HG02938 (cell line): ENCODE data around the gene DPP7.

ENCODE experiments used
- ATAC-seq: cut with Tn5 transposase; IDR thresholded peaks from one replicate; pipeline ENCODE4 v1.9.1; 2021; ENCODE audit warnings: mild to moderate bottlenecking, moderate library complexity; ENCODE audit not compliant: unreplicated experiment

Gene DPP7

GRCh38 chr9:137114613-137115393 is at the start of gene DPP7:
TSS of gene DPP7 (minus strand) at chr9:137114733. CDS start at chr9:137114713, 20 bp downstream.
- ATAC-seq = no peak

GRCh38 chr9:137163805-137164204 is 49.3 kb upstream of the DPP7 start:
- ATAC-seq = no peak

GRCh38 chr9:137163365-137163715 is 48.8 kb upstream of the DPP7 start:
- ATAC-seq = no peak

GRCh38 chr9:137162505-137163364 is 48.2 kb upstream of the DPP7 start:
- ATAC-seq = no peak

- no peak for ATAC-seq
These were observed 47.3 kb upstream of the DPP7 start for GRCh38 chr9:137161558-137162486.

GRCh38 chr9:137160716-137161557 is 46.4 kb upstream of the DPP7 start:
- no peak for ATAC-seq

- ATAC-seq = no peak
These were observed 45.5 kb upstream of the DPP7 start for GRCh38 chr9:137160054-137160425.

- ATAC-seq = no peak
These were observed 44.8 kb upstream of the DPP7 start for GRCh38 chr9:137159105-137160053.

GRCh38 chr9:137158625-137159024 is 44.1 kb upstream of the DPP7 start:
- no peak for ATAC-seq

- ATAC-seq = no peak
These were observed 43.3 kb upstream of the DPP7 start for GRCh38 chr9:137157618-137158415.

GRCh38 chr9:137156567-137157375 is 42.2 kb upstream of the DPP7 start:
- ATAC-seq = no peak

- ATAC-seq = no peak
These were observed 38.4 kb upstream of the DPP7 start for GRCh38 chr9:137152844-137153405.

- ATAC-seq = peak; percentile 40
These were observed 36.3 kb upstream of the DPP7 start for GRCh38 chr9:137150617-137151457.

GRCh38 chr9:137149942-137150616 is 35.5 kb upstream of the DPP7 start:
- ATAC-seq = peak; percentile 11

- ATAC-seq = no peak
These were observed 34.8 kb upstream of the DPP7 start for GRCh38 chr9:137149363-137149762.

- ATAC-seq = no peak
These were observed 34.1 kb upstream of the DPP7 start for GRCh38 chr9:137148661-137149060.
